HG02763 (cell line): ENCODE measurements around the gene IL20RA.
"Not testable (repeated sequence)": the region's sequence is repeated elsewhere in the genome, so short reads cannot be mapped to it uniquely, and the experiment has no call there.

Experiments
- ATAC-seq: cut with Tn5 transposase; IDR thresholded peaks from one replicate; pipeline ENCODE4 v1.9.1; 2021; ENCODE audit warnings: mild to moderate bottlenecking, moderate library complexity; ENCODE audit not compliant: unreplicated experiment

Gene IL20RA, protein sequence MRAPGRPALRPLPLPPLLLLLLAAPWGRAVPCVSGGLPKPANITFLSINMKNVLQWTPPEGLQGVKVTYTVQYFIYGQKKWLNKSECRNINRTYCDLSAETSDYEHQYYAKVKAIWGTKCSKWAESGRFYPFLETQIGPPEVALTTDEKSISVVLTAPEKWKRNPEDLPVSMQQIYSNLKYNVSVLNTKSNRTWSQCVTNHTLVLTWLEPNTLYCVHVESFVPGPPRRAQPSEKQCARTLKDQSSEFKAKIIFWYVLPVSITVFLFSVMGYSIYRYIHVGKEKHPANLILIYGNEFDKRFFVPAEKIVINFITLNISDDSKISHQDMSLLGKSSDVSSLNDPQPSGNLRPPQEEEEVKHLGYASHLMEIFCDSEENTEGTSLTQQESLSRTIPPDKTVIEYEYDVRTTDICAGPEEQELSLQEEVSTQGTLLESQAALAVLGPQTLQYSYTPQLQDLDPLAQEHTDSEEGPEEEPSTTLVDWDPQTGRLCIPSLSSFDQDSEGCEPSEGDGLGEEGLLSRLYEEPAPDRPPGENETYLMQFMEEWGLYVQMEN

DNA sequence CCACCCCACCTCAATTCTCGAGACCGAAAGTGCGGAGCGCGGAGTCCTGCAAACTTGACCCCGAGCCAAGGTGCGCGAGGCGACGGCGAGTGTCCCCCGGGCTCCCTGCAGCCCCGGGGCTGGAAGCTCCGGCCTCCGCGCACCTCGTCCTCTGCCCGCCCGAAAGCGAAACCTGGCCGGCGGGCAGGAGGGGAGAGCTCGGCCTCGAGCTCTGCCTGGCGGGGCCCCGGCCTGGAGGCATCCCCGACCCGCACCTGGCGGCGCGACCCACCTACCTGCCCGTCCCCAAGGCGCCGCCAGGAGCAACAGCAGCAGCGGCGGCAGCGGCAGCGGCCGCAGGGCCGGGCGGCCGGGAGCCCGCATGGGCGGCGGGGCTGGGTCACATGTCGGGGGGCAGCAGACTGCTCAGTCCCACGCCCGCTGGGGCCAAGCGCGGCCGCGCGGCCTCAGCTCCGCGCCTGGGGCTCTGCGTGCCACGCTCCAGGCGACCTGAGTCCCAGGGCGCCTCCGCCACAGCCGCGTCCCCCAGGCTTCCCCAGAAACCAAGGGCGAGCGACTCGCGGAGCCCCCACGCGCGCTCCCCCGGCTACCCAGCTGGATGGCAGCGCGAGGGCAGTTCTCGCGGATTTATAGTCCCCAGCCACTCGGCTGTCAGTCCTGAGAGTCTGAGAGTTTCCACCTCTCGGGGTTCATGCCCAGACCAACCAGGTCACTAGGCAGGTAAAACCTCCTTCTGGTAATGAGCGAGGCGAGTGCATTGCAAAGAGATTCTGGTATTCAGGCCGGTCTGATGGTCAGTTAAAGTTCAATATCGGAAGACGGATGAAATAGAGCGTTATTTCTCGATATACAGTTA lies at the start of gene IL20RA:
Gene IL20RA, minus strand, starts transcription at position 600 of the 856 bp plus-strand sequence. Its CDS starts 237 bp downstream, at position 363.
- no peak for ATAC-seq

DNA sequence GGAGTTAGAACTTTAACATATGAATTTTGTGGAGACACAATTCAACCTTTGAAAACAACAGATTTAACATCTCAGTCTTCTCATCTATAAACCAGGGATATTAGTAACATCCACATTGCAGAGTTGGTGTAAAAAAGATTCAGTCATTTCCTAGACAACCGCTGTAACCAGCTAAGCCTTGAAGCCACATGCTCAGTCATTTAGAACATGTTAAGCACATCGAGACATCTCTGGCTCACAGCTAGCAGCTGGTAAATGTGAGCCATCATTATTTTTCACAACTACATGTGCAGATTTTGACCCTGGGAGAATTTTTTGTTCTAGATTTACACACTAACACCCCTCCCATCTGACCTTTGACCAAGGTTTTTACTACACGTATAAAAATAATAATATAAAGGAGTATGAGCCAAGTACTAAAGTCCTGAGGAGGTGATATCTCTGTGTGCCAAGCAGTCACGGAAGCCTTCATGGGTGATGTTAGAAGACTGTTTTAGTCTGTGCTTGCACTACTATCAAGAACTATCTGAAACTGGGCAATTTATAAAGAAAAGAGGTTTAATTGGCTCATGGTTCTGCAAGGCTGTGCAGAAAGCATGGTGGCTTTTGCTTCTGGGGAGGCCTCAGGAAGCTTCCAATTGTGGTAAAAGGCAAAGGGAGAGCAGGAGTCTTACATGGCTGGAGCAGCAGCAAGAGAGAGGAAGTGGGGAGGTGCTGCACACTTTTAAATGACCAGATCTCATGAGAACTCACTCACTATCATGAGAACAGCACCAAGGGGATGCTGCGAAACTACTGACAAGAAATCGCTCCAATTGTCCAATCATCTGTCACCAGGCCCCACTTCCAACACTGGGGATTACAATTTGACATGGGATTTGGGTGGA lies 48.7 kb upstream of the IL20RA start:
- ATAC-seq = no peak

DNA sequence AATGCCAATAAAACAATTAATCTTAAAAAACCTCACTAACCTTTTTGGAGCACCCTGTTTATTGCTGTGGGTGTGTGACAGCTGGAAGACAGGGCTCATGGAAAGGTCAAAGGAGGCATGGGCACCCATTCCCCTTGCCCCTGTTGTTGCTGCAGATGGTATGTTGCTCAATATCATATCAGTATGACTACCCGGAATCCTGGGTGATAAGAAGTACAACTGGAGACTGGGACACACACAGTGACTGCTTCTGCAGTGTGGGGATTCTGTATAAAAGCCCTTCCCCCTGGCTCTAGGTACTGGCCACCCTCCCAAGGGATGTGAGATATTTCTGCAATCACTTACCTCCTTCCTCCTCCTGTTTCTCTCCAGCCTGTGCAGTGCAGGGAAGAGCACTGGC lies 47.3 kb upstream of the IL20RA start:
- ATAC-seq = no peak

DNA sequence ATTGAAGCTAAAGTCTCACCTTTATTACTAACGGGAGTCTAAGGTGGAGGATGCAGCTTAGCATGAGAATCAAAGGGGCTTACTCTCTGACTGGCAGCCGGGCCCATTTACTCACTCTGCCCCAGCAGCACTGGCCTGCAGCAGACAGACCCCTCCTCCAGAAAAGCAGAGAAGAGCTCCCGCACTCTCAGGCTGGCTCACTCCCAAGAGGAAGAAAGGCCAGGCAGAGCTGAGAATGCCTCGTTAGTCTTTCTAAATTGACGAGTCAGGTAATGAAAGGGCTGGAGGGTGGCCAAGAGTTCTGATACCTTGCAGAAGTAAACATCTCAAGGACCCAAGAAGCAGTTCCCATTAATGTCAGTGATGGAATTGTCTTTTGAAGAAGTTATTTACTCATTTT lies 44.5 kb upstream of the IL20RA start:
- no peak for ATAC-seq

DNA sequence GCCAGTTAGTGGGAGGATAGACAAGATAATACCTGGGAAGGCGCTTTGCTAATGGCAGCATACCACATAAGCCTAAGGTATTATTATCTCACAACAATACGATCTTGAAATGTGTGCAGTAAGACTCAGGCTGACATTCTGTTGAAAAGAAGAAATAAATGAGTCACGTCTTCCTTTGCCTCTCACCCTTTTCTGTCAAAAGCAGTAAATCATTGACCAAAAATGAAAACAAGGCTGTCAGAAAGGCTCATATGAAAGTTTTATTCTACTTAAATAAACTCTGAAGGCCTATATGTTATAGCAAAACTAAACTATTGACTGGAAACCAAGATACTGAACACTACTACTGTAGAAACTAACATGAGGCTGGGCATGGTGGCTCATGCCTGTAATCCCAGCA lies 43.1 kb upstream of the IL20RA start:
- ATAC-seq = no peak

DNA sequence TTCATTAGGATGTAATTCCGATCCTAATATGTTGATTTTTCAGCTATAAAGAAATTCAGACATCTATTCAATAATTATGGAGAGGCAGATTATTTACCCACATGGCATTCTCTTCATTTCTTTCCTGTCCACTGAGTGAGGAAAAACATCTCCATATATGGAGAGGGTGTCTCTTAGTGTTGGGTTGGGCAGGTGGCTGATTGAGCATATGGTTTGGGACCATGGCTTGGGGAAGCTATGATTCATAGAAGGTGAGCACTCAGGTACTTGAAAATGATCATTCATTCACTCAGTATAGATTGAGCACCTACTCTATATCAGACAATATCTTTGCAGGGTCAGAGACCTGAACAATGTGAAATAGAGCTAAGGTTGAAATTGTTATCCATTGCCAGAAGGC lies 41.3 kb upstream of the IL20RA start:
- no peak for ATAC-seq

DNA sequence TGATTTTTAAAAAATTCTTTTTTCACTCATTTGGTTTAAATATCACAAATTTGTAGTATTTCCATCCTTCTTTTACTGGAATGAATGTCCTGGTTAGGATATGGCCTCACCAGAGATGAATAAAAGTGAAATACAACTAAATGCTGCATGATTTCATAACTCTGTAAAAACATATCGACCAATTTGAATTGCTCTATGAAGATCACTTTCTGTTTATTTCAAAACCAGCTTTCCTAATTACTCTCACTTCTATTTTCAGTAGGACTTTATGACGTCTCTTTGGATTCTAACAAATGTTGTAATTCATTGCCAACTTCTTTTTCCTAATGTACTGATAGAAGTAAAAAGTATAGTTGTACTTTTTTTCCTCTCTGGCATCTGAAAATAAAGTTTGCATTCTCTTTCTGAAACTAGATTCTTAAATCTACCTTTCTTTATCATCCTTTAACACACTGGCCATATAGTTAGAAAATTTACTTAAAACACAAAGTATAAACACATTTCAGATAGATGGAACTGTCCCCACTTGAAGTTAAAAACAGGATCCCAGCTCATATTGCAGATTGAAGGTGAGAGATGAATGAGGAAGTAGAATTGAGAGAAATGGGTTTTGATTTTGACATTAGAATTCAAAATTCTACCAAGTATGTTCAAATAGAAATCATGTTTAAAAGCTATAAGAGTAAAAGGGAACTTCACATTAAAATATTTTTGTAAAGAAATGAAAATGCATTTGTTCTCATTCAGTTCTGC lies 40.3 kb upstream of the IL20RA start:
- ATAC-seq = no peak

DNA sequence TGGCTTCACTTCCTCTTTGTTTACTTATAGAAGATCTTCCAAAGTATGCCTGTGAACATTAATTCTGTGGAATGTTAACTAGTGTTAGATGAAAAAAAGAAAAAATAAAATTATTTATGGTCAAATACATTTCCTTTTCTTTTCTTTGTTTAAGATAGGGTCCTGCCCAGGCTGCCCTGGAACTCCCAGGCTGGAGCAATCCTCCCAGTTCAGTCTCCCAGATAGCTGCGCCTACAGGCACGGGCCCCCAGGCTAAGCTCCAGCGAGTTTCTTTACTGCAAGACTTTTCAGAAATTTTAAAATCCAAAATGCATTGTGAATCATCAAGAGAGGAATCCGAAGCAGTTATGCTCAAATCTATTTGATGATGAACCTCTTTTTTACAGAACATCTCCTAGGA lies 39.3 kb upstream of the IL20RA start:
- ATAC-seq = no peak

DNA sequence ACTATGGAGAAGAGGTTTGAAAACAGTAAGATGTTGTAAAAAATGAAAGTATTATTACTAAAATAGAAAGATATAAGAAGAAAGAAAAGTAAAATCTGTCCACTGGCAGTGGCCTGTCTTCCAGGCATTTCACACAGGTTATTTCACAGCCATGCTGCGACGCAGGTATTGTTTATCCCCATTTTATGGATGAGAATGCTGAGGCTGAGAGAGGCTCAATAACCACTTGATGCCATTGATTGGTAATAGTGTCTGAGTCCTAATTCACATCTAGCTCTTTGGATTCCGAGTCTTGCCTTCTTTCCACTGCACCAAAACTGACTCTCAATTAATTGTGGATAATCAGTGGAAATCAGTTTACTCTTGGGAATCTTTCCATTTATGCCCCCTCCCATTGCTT lies 37.2 kb upstream of the IL20RA start:
- ATAC-seq = no peak

DNA sequence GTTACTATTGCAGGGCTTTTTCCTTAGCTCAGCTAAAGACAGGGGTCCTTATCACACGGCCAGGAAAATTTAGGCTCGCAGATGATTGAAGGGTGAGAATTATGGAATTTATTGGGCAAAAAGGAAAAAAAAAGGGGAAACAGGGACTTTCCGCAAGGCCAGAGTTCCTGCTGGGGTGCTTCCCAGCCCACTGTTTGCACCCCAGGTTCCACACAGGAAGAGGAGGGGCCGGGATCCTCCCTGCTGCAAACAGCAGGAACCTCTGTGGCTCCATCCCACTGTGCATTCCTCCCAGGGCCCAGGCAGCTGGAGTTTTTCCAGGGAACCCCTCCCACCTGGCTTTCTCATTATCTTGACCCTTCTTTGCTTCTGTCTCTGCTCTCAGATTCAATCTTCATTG lies 35.9 kb upstream of the IL20RA start:
- ATAC-seq = no peak

DNA sequence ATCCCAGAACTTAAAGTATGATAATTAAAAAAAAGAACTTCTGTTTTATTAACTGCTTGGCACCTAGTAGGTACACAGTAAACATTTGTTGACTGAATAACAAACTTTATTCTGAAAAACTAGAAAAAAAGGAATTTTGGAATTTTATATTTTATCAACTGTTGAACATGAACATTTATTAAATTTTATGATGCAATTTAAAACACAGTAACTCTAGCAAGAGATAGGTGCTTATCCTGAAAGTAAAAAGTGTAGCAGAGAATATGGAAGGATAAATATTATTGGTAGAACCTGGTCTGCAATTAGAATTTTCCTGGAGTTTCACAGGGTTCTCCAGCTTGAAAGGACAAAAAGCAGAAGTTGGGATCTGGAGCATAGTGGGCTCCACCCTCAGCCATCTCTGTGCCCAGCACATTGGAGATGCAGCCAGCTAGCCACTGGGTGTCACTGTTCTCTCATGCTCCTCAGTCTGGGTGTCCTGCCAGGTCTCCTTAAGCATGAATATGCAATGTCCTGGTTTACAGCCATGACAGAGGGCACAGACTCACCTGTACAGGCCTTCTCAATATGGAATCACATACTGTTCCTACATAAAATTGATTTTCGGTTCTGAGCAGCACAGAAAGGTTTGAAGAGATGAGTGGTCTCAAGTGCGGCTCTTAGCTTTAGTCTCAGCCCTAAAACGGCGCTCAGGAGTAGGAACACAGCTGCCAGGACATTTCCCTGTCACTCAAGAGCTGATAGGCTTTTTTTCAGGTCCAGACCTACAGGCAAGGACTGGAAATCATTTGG lies 31.7 kb upstream of the IL20RA start:
- peak; percentile 97 for ATAC-seq

DNA sequence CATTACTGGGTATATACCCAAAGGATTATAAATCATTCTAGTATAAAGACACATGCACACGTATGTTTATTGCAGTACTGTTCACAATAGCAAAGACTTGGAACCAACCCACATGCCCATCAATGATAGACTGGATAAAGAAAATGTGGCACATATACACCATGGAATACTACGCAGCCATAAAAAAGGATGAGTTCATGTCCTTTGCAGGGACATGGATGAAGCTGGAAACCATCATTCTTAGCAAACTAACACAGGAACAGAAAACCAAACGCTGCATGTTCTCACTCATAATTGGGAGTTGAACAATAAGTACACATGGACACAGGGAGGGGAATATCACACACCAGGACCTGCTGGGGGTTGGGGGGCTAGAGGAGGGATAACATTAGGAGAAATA lies 31.0 kb upstream of the IL20RA start:
- ATAC-seq = not testable (repeated sequence)

DNA sequence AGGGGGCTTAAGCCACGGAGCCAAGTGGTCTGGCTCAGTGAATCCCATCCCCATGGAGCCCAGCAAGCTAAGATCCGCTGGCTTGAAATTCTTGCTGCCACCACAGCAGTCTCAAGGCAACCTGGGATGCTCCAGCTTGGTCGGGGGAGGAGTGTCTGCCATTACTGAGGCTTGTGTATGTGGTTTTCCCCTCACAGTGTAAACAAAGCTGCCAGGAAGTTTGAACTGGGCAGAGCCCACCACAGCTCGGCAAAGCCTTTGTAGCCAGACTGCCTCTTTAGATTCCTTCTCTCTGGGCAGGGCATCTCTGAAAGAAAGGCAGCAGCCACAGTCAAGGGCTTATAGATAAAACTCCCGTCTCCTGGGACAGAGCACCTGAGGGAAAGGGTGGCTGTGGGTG lies 25.5 kb upstream of the IL20RA start:
- ATAC-seq = no peak

DNA sequence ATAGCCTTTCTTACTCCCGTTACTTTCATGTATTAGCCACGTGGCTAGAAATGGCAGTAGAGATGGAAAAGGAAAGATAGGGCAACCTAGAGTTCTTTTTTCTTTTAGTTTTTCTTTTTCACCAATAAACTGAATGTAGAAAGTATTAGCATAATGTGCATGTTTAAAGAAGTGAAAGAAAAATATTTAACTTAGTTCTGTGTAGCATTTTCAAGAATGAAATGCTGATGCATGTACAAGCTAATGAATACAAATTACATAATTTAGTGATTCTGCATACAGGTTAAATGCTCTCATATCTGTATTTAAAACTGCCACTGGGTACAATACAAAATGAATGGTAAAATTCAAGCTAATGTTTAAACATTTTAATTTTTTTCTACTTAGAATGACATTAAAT lies 22.6 kb upstream of the IL20RA start:
- no peak for ATAC-seq

DNA sequence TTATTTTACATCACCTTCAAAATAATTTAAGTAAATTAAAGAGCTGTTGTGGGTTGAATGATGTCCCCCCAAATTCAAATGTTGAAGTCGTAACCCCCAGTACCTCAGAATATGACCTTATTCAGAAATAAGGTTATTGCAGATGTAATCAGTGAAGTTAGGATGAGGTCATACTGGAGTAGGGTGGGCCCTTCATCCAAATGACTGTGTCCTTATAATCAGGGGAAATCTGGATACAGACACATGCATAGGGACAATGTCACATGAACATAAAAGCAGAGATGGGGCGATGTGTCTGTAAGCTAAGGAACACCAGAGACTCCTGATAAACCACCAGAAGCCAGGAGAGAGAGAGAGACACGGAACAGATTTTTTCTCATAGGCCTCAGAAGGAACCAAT lies 13.3 kb upstream of the IL20RA start:
- no peak for ATAC-seq

DNA sequence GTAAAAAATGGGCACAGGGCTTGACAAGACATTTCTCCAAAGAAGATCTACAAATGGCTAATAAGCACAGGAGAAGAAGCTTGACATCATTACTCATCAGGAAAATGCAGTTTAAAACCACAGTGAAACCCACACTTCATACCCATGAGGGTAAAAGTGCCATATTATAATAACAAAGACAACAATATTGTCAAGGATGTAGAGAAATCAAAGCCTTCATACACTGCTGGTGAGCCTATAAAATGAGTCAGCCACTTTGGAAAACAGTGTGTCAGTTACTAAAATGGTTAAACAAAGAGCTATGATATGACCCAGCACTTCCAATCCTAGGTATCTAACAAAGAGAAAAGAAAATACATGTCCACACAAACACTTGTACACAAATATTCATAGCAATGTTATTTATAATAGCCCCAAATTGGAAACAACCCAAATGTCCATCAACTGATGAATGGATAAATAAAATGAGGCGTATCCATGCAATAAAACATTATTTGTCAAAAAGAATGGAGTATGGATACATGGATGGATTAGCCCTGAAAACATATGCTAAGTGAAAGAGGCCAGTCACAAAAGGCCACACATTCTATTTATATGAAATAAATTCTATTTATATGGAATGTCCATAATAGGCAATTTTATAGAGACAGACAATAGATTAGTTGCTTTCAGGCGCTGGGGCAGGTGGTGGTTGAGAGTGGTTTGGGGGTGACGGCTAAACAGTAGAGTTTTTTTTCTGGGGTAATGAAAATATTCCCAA lies 11.5 kb upstream of the IL20RA start:
- ATAC-seq = no peak

DNA sequence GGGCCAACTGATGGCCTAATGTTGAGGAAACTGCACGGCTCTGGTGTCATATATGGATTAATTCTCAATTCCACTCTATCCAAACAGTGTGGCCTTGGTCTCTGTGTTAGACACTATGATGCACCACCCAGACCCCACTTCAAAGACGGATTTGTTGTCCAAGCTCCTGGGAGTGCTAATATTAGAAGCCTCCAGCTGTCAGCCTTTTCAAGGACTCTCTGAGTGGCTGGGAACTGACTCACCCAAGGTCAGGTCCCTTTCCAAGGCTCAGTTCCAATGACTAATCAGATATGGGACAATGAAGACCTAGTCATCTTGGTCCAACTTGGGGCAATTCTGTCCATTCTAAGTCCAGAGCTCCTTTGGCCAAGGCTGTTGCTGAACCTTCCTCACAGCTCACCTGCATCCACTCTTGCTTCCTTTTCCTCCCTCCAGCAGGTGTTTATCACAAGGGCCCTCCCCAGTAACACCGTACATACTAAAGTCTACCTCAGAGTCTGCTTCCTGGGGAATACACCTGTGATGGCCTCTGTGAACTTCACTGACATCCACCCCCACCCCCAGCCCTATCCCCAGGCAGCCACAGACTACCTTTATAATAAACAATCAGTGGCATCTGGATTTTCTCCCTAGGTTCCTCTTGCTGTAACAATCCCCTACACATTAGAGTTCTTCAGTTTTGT lies 7.2 kb upstream of the IL20RA start:
- ATAC-seq = no peak

DNA sequence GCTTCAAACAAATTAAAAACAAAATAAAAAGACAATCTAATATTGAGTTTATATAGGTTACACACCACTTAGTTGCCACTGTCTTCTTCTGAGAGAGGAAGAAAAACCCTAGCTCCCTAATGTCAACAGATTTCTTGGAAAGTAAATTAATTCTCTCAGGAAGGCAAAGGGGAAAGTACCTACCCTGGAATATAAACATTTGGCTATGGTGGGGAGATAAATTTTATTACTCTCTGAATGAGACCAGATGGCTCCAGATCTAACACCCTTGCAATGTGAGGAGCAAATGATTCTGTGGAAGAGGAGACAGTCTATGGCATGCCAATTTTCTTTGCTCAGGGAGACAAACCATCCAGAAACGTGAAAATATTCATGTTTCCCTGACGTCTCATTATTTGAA lies 4.3 kb upstream of the IL20RA start:
- no peak for ATAC-seq
